Tibial nerve (tissue), 3 donors: ENCODE measurements around the gene DNM1L.

ENCODE experiments used
- POLR2A ChIP-seq, 2 donors: fragments of 450-650 bp; IDR thresholded peaks; one replicate each; pipeline ENCODE4 v1.6.1; 2017; ENCODE audit warnings: antibody characterized with exemption in 2 of 2, mild to moderate bottlenecking in 2 of 2, moderate library complexity in 2 of 2
- TF ChIP-seq, protein P1 (sequence below), 5 experiments: fragments of 200-600 bp in 3 of 5; fragments of 450-650 bp in 2 of 5; sonication (generic) in 3 of 5; IDR thresholded peaks; one replicate each; pipeline ENCODE4 v1.5.1; 2016 to 2019; ENCODE audit warnings: antibody characterized with exemption in 5 of 5, mild to moderate bottlenecking in 3 of 5, moderate library complexity in 2 of 5

DNA sequence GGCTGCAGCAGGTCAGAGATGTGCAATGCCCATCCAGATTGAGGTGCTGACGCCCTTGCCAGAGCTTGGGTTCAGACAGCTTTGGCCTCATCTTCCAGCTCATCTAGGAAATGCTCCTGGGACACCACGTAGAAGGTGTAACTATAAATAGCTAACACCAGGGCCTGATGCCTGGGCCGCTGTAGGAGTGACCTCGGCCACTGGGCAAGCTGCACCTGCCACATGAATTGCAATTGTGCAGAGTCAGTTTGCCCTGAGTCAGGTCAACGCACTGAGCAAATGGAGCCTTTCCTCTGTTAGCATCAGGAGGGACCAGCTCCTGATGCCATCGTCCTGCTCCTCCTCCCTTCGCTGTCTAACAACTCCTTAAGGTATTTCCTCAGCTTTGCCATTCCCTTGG, 17.4 kb upstream of the DNM1L start:
- TF ChIP-seq, protein P1, sequence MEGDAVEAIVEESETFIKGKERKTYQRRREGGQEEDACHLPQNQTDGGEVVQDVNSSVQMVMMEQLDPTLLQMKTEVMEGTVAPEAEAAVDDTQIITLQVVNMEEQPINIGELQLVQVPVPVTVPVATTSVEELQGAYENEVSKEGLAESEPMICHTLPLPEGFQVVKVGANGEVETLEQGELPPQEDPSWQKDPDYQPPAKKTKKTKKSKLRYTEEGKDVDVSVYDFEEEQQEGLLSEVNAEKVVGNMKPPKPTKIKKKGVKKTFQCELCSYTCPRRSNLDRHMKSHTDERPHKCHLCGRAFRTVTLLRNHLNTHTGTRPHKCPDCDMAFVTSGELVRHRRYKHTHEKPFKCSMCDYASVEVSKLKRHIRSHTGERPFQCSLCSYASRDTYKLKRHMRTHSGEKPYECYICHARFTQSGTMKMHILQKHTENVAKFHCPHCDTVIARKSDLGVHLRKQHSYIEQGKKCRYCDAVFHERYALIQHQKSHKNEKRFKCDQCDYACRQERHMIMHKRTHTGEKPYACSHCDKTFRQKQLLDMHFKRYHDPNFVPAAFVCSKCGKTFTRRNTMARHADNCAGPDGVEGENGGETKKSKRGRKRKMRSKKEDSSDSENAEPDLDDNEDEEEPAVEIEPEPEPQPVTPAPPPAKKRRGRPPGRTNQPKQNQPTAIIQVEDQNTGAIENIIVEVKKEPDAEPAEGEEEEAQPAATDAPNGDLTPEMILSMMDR (IDR thresholded peaks at IDR 0.05): no peak
- TF ChIP-seq POLR2A (IDR thresholded peaks at IDR 0.05): no peak
